HepG2 (cell line): ENCODE data around the gene NSMF. TPM values are rescaled to one million over a fixed set of nuclear protein-coding genes. Genes with fewer than 3 reads are reported as not detected.

ENCODE experiments used
- HNRNPL ChIP-seq: fragments of 200-400 bp; formaldehyde crosslinking; IDR thresholded peaks from 2 replicates; pipeline ENCODE4 v1.6.1; 2017; ENCODE audit warnings: mild to moderate bottlenecking, low read depth, low read length
- PLSCR1 ChIP-seq: sonication (generic); formaldehyde crosslinking; IDR thresholded peaks from 2 replicates; pipeline ENCODE4 v1.5.0; 2020; ENCODE audit warnings: missing genetic modification reagents, mild to moderate bottlenecking, borderline replicate concordance
- RBFOX2 ChIP-seq: fragments of 200-400 bp; formaldehyde crosslinking; IDR thresholded peaks from 2 replicates; pipeline ENCODE4 v1.6.1; 2017; ENCODE audit warnings: low read depth, mild to moderate bottlenecking, low read length
- RXRB ChIP-seq: IDR thresholded peaks from 2 replicates; pipeline ENCODE4 v1.6.1; 2016; ENCODE audit warnings: borderline replicate concordance, missing genetic modification reagents, missing compliant biosample characterization
- STAT5B ChIP-seq: sonication (generic); formaldehyde crosslinking; IDR thresholded peaks from 2 replicates; pipeline ENCODE4 v1.4.0; 2020; ENCODE audit warnings: missing genetic modification reagents
- TBX2 ChIP-seq: sonication (generic); formaldehyde crosslinking; IDR thresholded peaks from 2 replicates; pipeline ENCODE4 v1.5.0; 2020; ENCODE audit warnings: missing genetic modification reagents, mild to moderate bottlenecking, borderline replicate concordance
- ZC3H4 ChIP-seq: sonication (generic); formaldehyde crosslinking; IDR thresholded peaks from 2 replicates; pipeline ENCODE4 v1.4.0; 2020; ENCODE audit warnings: missing genetic modification reagents, borderline replicate concordance
- ZNF512B ChIP-seq: sonication (generic); formaldehyde crosslinking; IDR thresholded peaks from 2 replicates; pipeline ENCODE4 v1.5.1; 2020; ENCODE audit warnings: missing genetic modification reagents, mild to moderate bottlenecking, borderline replicate concordance
- ZNF607 ChIP-seq: sonication (generic); formaldehyde crosslinking; IDR thresholded peaks from 2 replicates; pipeline ENCODE4 v1.5.1; 2020; ENCODE audit warnings: missing genetic modification reagents, mild to moderate bottlenecking, borderline replicate concordance
- ZNF687 ChIP-seq: sonication (generic); formaldehyde crosslinking; IDR thresholded peaks from 2 replicates; pipeline ENCODE4 v1.5.1; 2020; ENCODE audit warnings: mild to moderate bottlenecking, missing genetic modification reagents, moderate library complexity
- polyA plus RNA-seq, 8 experiments: library from polyadenylated mRNA; depleted of rRNA in 3 of 8; stranded (reverse) in 7 of 8; unstranded in 1 of 8; fragments of >200 nt; fragmentation: Illumina TruSeq in 4 of 8; extraction: Trizol in 4 of 8; gene quantifications; 2 replicates each; pipeline versions ENCODE4 v1.2.1 to v1.2.3, GENCODE V29; 2011 to 2016; ENCODE audit warnings: low read depth in 4 of 8, missing spikeins in 1 of 8, mixed read lengths in 1 of 8; ENCODE audit not compliant: insufficient read depth in 1 of 8
- total RNA-seq, 5 experiments: library from RNA; depleted of rRNA; stranded (reverse); fragments of >200 nt; fragmentation: Illumina TruSeq; extraction: Trizol; gene quantifications; 2 replicates each; pipeline ENCODE4 v1.2.3, GENCODE V29; 2016; ENCODE audit warnings: low read depth in 1 of 5

The NSMF gene
- total and polyA plus RNA-seq, 2 of the 13 experiments (the other 11 are each of a cell fraction or from before 2014, with no cell fraction given), result 44.3 to 183 TPM

- TF ChIP-seq ZNF512B (no peak), TBX2 (CRISPR knock-in tag) (0 out of 2 replicates have a peak, but pooled peaks have one; percentile 18), RBFOX2 (peak; percentile 53), ZNF607 (peak; percentile 23; the same call in 1 of the 2 replicates), PLSCR1 (CRISPR knock-in tag) (no peak), ZNF687 (peak; percentile 19; the same call in 1 of the 2 replicates), STAT5B (CRISPR knock-in tag) (no peak), HNRNPL (0 out of 2 replicates have a peak, but pooled peaks have one; percentile 6), ZC3H4 (0 out of 2 replicates have a peak, but pooled peaks have one; percentile 52), RXRB (CRISPR knock-in tag) (peak; percentile 23; the same call in 1 of the 2 replicates)
Observed at GRCh38 chr9:137447722-137448601, 11.2 kb downstream of the NSMF start (continued).
